Fibroblast of lung (primary cell): ENCODE results near the gene DPP10. TPM values are rescaled to one million over a fixed set of nuclear protein-coding genes. Genes with fewer than 3 reads are reported as not detected.

Experiments used
- DNase-seq, 2 donors: peaks; one replicate each; pipeline versions ENCODE4 v3.0.0 to v3.0.0-alpha.2; 2010; ENCODE audit warnings: low read depth in 2 of 2
- H2AFZ ChIP-seq: 2 replicates; pipeline ENCODE4 v1.5.1; 2012; ENCODE audit warnings: low read length, control low read depth, inconsistent platforms
- H3K27ac ChIP-seq: 2 replicates; pipeline ENCODE4 v1.5.1; 2011; ENCODE audit warnings: low read length, control low read depth; ENCODE audit not compliant: insufficient read depth
- H3K27me3 ChIP-seq: 2 replicates; pipeline ENCODE4 v1.5.1; 2011; ENCODE audit warnings: mild to moderate bottlenecking, low read length; ENCODE audit not compliant: control insufficient read depth, insufficient read depth
- H3K36me3 ChIP-seq: 2 replicates; pipeline ENCODE4 v1.5.1; 2011; ENCODE audit warnings: low read length; ENCODE audit not compliant: control insufficient read depth, insufficient read depth
- H3K4me1 ChIP-seq: 2 replicates; pipeline ENCODE4 v1.5.1; 2011; ENCODE audit warnings: low read length; ENCODE audit not compliant: control insufficient read depth, insufficient read depth; ENCODE audit errors: extremely low read depth
- H3K4me2 ChIP-seq: 2 replicates; pipeline ENCODE4 v1.5.1; 2011; ENCODE audit warnings: low read length, control low read depth; ENCODE audit not compliant: insufficient read depth; ENCODE audit errors: extremely low read depth
- H3K4me3 ChIP-seq, 4 experiments: fragments of 200-600 bp in 1 of 4; sonication (generic) in 1 of 4; replicated peaks in 1 of 4; 2 replicates each; pipeline ENCODE4 v1.5.1; 2011 to 2016; ENCODE audit warnings: low read length in 4 of 4, low read depth in 3 of 4, mild to moderate bottlenecking in 3 of 4, control low read depth in 2 of 4, inconsistent platforms in 1 of 4, mixed read lengths in 1 of 4; ENCODE audit not compliant: insufficient read depth in 1 of 4; ENCODE audit errors: control extremely low read depth in 1 of 4
- H3K79me2 ChIP-seq: 2 replicates; pipeline ENCODE4 v1.5.1; 2012; ENCODE audit warnings: mild to moderate bottlenecking, low read length, inconsistent platforms; ENCODE audit not compliant: control insufficient read depth, insufficient read depth
- H3K9ac ChIP-seq: 2 replicates; pipeline ENCODE4 v1.5.1; 2011; ENCODE audit warnings: mild to moderate bottlenecking, low read length, control low read depth; ENCODE audit not compliant: insufficient read depth
- H3K9me3 ChIP-seq: 2 replicates; pipeline ENCODE4 v1.5.1; 2012; ENCODE audit warnings: low read depth, low read length; ENCODE audit not compliant: control insufficient read depth, insufficient read depth
- H4K20me1 ChIP-seq: 2 replicates; pipeline ENCODE4 v1.5.1; 2011; ENCODE audit warnings: low read length; ENCODE audit not compliant: control insufficient read depth, insufficient read depth; ENCODE audit errors: extremely low read depth
- CTCF ChIP-seq, 2 donors: IDR thresholded peaks in 1 of 2; conservative IDR thresholded peaks in 1 of 2; 1 replicate in 1 of 2; 2 replicates in 1 of 2; pipeline ENCODE4 v1.5.1; 2011 to 2012; ENCODE audit warnings: low read length in 2 of 2, control low read depth in 1 of 2, inconsistent platforms in 1 of 2, low read depth in 1 of 2, mild to moderate bottlenecking in 1 of 2
- EZH2 ChIP-seq: IDR thresholded peaks from 2 replicates; pipeline ENCODE4 v1.5.1; 2012; ENCODE audit warnings: low read length, control low read depth, mild to moderate bottlenecking; ENCODE audit errors: missing control alignments
- polyA minus RNA-seq: library from RNA; depleted of rRNA, polyadenylated mRNA; stranded (reverse); fragments of >200 nt; gene quantifications from 2 replicates; pipeline ENCODE4 v1.2.3, GENCODE V29; 2011; ENCODE audit warnings: low replicate concordance
- polyA plus RNA-seq, 2 donors: library from polyadenylated mRNA; depleted of rRNA in 1 of 2; stranded (reverse) in 1 of 2; unstranded in 1 of 2; fragments of >200 nt; gene quantifications; 2 replicates each; pipeline ENCODE4 v1.2.1, GENCODE V29; 2011 to 2012; ENCODE audit warnings: missing spikeins in 1 of 2
- total RNA-seq: library from RNA; depleted of rRNA; stranded (reverse); fragments of >200 nt; gene quantifications from 2 replicates; pipeline ENCODE4 v1.2.1, GENCODE V29; 2014

The DPP10 gene
- total RNA-seq = not detected in 2 replicates
- polyA plus RNA-seq = not detected in 2 replicates
- polyA plus RNA-seq (2012) = not detected in 2 replicates
- polyA minus RNA-seq = not detected in 2 replicates

- Histone ChIP-seq H3K27ac (no peak within 1 kb of the TSS), H3K9me3 (no peaks in the 10 kb centered on the region), H3K4me2 (no peak within 1 kb of the TSS), H3K9ac (no peak within 1 kb of the TSS), H3K4me3 (no peak within 1 kb of the TSS), H4K20me1 (no peaks in the 10 kb centered on the region), H3K4me1 (no peaks in the 10 kb centered on the region), H3K79me2 (no peaks in the 10 kb centered on the region), H3K27me3 (no peaks in the 10 kb centered on the region), H3K36me3 (no peaks in the 10 kb centered on the region), H2AFZ (no peak within 1 kb of the TSS)
- peak in 1 of 2 donors; percentile 1 for DNase-seq
- no peak for TF ChIP-seq CTCF (conservative IDR thresholded peaks at IDR 0.05 in 1 of 2, IDR thresholded peaks at IDR 0.05 in 1 of 2; ENCODE audit: low read depth in 1 of 2, low read length in 2 of 2)
Observed at GRCh38 chr2:114442510-114442909, at the start of gene DPP10. TSS of gene DPP10 (plus strand) at chr2:114442641.

GRCh38 chr2:114400890-114401289, 41.6 kb upstream of the DPP10 start:
- no peaks in the 10 kb centered on the region for H3K4me1 ChIP-seq
- TF ChIP-seq CTCF (conservative IDR thresholded peaks at IDR 0.05 in 1 of 2, IDR thresholded peaks at IDR 0.05 in 1 of 2; ENCODE audit: low read depth in 1 of 2, low read length in 2 of 2) (no peak), EZH2 (no peak)
- H3K9me3 ChIP-seq = no peaks in the 10 kb centered on the region
- H3K4me3 ChIP-seq = no peak overlapping the region
- no peak overlapping the region for H3K4me2 ChIP-seq
- H4K20me1 ChIP-seq = no peaks in the 10 kb centered on the region
- no peak overlapping the region for H2AFZ ChIP-seq
- H3K27me3 ChIP-seq = no peaks in the 10 kb centered on the region
- H3K36me3 ChIP-seq = no peaks in the 10 kb centered on the region
- no peak overlapping the region for H3K27ac ChIP-seq
- no peak for DNase-seq
- no peaks in the 10 kb centered on the region for H3K79me2 ChIP-seq
- H3K9ac ChIP-seq = no peak overlapping the region

GRCh38 chr2:114405247-114406116, 37.0 kb upstream of the DPP10 start:
- Histone ChIP-seq H3K27me3 (no peaks in the 10 kb centered on the region), H3K9me3 (no peaks in the 10 kb centered on the region), H4K20me1 (no peaks in the 10 kb centered on the region), H3K4me2 (no peak overlapping the region), H3K4me3 (no peak overlapping the region), H3K27ac (no peak overlapping the region), H3K9ac (no peak overlapping the region), H3K4me1 (no peaks in the 10 kb centered on the region), H3K79me2 (no peaks in the 10 kb centered on the region), H2AFZ (no peak overlapping the region), H3K36me3 (no peaks in the 10 kb centered on the region)
- no peak for DNase-seq
- no peak for TF ChIP-seq CTCF (conservative IDR thresholded peaks at IDR 0.05 in 1 of 2, IDR thresholded peaks at IDR 0.05 in 1 of 2; ENCODE audit: low read depth in 1 of 2, low read length in 2 of 2)
- TF ChIP-seq EZH2 = no peak
